NCI-H1105 (cell line): Measurements from ENCODE around the gene DOCK9.
A peak's percentile ranks its signal among the peaks of the same experiment; 100 is the strongest.

Source experiments
- DNase-seq: peaks from one replicate; lab custom pipeline; 2025; lab: John Stamatoyannopoulos, UW

Gene DOCK9

DNA sequence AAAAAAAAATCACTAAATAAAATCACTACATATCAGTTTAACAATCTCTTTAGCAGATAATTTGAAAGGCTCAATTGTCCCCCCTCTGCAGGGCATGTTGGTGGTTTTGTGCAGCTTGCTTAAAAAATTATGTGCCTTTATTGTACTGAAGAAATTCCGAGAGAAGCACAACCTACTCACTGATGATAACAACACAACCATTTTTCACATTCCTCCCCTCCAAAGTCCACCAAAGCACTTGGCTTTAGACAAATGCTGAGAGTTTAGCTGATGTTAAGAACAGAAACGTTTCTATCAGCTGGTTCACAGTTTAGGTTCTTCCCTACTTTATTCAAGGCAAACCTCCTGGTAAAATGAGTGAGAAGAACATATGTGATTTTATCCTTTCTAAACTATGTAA, 923 bp downstream of the DOCK9 start:
- no peak for DNase-seq

DNA sequence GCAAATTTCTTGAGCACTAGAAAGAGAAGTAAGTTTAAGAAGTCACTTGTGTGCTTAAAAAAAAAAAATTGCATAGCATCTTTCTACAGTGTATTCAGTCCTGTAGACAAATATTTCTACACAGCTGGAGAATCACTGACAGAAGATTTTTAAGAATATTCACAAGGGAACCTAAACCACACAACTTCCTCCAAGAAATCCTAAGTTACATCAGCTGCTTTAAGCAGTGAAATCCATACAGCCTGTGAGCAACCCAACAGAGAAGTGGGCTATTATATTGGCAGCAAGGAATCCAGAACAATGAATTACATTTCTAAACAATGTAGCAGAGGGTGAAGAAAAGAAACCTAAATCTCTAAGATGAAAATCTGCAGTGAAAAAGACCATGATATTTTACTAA, 1.5 kb downstream of the DOCK9 start:
- no peak for DNase-seq

DNA sequence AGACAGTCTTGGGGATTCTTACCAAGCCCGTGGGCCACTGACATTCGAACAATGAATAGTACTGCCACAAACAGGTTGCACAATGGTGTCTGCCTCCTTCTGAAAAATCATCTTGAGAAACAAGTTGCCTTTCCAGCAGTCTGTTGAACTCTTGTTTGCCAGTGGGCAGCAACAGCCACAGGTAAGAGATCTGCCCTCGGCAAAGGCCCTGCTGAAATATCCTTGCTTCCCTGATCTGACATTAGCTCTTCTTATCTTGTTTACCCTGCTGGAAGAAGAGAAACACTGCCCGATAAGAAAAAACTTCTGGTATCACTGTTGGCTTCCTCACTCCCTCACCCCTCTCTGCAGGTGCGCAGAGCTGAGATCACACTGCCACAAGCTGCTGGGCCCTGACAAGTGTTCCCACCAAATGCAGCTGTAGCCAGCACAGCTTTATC, 2.0 kb downstream of the DOCK9 start:
- no peak for DNase-seq

DNA sequence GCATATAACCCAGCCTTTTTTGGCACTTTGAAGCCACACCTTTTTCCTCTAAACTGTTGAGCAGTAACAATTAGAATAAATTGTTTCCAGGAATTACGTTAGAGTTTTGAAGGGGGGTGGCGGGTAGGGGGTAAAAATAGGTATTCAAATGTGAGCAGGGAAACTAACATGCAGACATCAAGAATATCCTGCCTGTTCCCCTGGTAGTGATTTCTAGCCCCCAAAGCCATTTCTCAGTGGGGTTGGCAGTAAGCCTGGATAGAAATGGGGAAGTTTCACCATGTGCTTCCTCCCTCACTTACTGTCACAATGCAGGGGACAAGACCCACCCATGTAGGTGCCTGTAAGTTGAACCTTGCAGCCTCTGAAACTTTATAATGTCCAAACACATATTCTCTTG, 3.8 kb downstream of the DOCK9 start:
- no peak for DNase-seq

DNA sequence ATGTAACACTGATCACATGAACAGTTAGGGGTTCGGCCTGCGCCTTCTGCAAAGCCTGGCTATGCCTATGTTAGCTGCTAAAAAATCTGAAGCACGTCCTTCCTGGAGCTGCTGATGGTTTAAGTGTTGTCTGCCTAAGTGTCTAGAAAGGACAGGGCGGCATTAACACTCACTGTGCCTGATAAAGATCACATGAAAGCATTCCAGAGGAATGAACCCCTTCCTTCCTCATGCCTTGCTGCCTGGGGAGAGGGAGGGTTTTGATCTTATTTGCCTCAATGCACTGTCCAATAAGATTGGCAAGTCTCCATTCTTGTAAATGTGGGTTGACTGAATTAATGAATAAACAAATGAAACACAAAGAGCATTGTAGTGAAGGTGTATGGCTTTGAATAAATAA, 5.2 kb downstream of the DOCK9 start:
- DNase-seq: no peak

DNA sequence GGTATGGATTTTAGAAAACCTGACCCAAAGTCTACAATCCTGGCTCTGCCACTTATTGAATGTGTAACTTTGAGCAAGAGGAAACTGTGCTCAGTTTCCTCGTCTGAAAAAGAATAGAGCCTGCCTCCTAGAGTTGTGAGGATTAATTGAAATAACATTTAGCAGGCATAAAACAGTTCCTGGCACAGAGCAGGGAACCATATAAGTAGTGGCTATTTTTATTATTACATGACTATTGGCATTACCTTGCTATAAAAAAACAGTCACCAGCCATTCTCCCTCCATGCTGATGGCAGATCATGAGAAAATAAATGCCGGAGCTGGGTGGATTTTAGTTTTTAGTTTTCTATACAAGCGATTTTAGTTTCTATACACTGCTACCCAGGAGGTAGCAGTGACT, 5.8 kb downstream of the DOCK9 start:
- no peak for DNase-seq

DNA sequence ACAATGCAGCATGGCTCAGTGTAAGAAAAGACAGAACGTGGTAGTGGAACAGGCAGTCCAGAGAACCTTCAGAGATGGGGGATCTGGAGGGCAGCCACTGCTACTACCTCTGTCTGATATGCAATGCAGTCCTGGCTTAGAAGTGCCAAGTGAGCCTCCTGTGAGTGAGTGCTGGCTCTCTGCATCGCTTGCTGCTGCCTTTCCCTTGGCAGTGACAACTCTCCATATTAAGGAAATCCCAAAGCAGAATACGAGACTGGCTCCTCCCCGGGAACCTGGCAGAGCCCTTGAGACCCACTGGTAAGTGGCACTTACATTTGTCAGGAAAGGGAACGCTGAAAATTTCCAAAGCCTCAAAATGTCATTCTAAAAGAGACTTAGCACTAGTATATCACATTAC, 7.5 kb downstream of the DOCK9 start:
- no peak for DNase-seq

DNA sequence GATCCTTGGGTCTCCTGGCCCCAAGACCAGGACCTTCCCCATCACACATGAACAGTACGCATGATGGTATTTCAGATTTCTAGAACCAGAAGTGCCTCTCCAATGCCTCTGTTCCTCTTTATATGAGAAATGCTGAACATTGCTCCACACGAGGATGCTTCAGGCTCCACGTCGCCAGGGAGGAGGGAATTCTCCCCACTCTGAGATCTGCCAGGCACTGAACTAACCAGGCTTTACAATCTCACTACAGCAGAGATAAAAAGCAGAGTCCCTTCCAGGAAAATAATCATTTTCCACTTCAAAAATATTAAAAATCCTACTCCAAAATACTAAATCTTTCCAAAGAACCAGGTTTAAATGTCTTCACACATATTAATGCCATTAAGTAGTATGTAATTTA, 10.4 kb downstream of the DOCK9 start:
- DNase-seq: no peak

DNA sequence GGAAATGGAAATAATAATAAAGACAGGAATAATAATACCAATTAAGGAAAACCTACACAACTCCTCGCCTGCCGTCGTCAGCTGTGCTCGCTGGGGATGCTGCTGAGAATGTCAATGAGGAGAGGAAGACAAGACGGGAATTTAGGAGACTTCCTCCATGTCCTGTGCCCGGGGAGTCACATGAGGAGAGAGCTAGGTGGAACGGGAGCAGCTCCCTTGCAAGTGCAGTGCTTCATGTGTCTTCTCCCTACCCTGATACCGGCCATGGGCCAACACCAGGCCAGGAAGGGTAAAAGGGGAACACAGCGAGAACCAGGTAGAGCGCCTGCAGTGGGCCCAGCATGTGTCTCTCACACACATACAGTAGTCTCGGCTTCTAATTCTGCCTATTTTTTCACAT, 11.8 kb downstream of the DOCK9 start:
- no peak for DNase-seq

DNA sequence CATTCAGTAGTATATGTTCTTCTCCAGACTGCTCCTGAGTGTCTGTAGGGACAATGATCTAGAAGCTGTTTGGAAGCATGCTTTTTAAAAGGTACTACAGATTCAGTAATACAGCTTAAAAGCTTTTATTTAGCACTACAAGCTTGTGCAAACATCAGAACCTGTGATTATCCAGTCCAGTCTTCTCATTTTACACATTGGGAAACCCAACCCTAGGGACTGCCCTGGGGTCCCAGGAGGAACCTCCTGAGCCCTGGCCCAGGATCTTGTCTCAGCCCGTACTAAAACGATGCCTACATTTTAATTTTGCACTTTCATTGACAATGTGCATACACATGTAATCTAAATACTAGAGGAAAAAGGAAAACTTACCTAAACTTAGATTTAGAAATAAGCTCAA, 12.5 kb downstream of the DOCK9 start:
- DNase-seq: no peak

DNA sequence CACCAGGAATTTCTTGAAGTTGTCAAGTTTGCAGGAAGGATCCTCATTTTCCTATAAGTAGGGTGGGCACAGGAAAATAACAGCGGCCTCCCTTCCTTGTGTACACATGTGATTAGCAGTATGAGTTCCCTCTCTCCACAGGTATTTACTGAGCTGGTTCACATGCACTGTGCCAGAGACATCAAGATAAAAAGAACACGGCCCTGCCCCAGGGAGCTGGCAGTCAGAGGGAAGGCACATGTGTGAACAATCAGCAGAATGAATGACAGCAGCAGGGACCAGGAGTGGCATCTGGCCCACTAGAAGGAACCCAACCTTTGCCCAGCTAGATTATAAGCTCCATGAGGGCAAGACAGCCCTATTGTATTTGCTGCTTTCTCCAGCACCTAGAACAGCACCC, 13.9 kb downstream of the DOCK9 start:
- DNase-seq: no peak

DNA sequence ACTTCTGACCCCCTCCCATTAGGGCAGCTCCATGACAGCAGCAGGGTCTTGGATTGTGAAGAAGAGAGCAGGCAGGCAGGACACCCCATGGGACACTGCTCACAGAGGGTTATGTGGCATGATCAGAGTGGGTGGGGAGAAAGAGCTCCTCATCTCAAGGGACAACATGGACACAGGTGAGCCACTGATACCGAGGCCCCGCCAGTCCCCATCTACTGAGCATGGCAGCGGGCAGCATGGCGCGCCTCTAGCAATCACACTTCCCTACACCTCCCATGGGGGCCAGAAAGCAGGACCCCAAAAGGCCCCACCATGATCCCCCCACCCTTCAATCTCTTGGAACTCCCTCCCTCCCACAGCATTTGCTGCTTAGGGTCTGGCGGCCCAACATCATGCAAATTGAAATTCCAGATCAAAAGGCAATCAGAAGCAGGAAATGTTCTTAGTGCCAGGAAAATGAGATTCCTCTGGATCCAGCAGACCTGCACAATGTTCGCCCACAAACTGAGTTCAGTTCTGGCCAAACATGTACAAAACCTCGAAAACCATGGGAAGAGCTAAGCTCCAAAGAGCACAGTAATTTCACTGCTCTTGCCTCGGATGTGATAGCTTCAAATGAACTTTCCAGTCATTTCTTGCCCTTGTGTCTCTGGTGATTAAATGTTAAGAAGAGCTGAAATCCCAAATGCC, 14.8 kb downstream of the DOCK9 start:
- DNase-seq: no peak

DNA sequence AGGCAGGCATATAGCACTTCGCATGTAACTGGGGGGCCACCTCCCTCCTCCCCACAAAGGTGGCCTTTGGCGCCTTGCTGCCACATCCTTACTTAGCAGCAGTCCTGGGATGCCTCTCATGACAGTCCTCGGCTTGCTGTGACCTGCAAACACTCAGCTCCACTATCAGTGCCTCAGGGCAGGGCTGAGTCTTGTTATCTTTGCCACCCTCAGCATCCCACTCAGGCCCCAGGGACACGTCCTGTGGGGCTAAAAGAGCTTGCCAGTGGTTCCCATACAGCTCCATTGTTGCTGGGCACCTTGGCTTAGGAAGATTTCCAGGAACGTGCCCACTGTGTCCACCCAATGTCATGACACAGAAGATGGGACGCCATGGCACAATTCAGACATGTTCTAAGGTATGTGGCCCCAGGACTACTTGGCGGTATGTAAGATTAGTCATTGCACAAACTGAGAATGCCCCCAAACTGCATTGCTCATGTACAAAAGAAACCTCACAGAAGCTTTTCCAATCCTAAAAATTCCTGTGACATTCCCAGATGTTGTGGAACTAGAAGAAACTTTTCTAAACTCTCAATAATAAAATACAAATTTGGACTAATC, 16.3 kb downstream of the DOCK9 start:
- no peak for DNase-seq

DNA sequence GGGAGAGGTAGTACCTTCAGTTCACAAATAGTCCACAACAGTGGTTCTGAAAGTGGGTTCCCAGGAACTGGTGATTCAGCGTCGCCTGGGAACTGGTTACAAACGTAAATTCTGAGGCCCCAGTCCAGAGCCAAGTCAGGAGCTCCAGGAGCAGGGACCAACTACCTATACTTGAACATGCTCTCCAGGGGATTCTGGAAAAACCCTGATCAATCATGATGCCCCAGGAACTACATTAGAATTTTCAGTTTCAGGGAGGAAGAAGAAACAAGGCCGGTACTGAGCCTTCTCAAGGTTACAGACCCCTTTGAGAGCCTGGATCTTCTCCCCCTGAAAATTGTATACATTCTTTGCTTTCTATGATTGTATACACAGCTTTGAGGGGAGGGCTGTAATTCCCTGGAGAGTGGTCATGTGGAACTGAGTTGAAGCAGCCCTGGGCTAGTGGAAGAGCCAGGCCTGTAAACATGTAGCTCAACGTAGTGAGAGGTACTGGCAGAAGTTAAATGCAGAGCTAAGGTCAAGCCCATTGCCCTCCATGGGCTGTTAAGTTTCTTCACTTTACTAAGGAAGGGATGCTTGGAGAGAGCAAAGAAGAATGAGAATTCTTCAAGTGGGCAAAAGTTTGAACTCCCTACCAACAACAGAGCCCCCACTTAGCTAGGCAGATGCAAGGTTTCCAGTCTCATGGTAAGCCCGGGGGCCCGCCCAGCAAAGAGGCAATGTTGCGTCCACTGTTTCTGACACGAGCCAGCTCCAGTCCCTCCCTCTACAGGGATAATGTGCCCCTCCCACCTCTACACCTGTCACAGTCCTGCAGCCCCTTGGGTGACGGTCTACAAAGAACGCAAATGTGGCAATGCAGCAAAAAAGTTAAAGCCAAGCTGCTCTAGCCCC, 17.0 kb downstream of the DOCK9 start:
- DNase-seq: no peak

DNA sequence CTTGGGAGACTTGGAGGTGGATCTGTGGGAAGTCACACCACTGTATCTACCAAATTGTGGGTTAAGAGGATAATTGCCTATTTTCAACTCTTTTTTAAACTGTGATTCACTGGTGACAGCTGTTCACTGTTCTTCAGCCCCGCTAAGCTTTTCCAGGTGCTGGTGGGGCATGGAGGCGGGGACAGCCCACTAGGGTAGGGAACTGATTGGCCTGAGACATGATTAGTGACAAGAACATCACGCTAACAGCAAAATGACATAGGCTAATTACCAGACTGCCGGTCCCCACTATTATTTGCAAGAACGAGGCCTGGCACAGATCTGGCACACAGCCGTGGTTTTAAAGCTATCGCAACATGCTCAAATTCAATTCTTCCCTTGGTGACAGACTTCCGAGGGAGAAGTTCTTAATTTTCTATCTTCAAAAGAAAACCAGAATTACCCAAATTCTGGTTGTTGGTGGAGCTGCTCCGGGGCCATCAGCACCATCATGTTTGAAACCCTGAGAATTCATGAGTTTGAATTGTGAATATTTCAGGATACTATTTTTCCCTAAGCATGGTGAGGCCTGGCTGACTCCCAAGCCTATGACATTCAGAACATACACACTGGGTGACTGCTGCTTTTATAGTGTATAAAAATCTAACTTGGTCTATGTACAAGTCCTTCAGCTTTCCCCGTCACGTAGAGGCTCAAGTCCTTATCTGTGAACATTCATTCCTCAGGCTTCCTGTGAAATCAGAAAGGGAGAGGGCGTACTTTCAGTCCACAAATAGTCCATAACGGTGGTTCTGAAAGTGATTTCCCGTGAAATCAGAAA, 17.9 kb downstream of the DOCK9 start:
- DNase-seq: peak; percentile 72

DNA sequence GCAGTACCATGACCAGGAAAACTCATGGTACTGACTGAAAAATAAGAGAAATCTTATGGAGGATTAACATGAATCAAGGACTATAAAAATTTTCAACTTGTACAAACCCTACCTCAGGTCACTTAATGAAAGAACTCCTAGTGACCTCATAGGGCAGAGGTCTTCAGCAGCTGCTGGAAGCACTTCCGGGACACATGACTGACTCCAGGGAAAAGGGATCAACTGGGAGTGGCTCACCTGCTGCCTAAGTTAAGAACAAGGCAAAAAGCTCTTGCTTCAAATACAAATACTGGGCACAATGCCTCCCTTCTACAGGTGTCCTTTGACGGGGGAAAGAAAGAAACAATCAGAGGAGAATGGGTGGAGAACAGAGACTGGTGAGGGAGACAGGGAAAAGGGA, 18.6 kb downstream of the DOCK9 start:
- peak; percentile 30 for DNase-seq

DNA sequence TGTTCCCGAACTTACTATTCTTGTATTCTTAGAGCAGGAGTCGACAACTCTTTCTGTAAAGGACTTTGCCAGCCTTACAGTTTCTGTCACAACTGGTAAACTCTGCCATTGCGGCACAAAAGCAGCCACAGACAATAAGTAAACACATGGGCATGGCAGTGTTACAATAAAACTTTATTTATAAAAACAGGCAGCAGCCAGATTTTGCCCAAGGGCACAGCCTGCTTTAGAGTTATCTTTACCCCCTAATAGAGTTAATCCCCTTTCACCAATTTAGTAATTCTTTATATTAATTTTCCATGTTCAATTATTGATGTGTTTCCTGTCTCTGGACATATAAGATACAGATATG, 19.4 kb downstream of the DOCK9 start:
- DNase-seq: no peak

DNA sequence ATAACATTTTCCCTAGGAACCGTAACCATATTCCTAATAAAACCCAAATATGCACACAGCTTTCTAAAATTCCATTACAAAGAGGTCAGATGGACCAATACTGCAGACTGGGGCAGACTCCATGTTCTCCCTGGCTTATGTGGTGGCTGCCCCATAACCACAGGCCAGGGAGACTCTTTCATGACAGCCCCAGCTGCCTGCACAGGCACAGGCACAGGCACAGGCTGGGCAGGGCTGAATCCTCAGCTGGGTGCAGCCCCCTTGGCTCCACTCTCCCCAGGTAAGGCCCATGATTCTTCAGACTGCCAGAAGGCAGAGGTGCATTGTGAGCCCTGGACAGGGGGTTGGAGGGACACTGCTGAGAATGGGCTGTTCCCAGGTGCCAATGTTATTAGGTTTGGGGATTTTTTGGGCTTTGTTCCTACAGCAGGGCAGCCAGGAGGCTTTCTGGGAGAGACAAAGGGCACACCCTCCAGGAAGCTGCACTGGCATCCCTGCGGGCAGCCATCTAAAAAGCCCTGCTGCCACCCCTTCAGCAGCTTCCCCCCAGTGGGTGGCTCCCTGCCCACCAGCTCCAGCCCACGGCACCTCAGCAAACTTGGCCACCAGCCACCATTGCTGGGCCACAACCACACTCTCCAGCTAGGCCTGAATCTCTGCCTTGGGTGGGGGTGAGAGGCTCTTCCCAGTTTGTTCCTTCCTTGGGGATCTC, 20.0 kb downstream of the DOCK9 start:
- DNase-seq: no peak

DNA sequence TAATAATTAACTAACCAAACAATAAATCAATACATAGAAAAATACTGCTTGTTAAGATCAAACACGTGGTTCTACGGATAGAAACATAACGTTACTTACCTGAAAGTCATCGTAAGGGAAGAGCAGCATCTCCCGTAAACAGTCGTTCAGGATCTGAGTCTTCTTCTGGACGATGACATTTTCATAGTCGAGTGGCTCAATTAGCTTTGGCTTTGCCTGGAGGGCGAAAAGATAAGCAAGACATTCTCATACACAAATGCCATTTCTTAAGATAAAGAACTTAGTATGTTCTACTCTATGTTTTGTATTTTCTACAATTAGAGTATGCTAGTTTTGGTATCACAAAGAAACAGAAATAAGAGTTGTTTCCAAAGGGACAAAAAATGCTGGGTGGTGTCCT, 22.5 kb downstream of the DOCK9 start:
- no peak for DNase-seq

DNA sequence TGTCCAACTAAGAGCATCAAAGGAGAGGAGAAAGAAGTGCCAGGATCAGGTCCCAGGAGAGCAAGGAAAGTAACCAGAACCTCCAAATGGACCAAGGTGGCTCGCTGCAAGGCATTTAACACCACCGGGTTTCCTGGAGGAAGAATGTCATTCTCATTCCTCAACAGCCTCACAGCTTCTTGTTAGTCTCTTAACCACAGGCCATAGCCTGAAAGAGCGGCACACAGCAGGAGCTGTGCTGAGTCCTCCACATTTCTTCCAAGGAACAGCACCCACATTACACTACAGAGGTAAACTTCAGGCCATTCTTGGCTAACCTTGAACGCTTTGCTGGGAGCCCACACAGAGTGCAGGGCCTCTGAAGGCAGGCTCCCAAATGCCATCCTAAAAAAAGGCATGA, 23.6 kb downstream of the DOCK9 start:
- DNase-seq: no peak

DNA sequence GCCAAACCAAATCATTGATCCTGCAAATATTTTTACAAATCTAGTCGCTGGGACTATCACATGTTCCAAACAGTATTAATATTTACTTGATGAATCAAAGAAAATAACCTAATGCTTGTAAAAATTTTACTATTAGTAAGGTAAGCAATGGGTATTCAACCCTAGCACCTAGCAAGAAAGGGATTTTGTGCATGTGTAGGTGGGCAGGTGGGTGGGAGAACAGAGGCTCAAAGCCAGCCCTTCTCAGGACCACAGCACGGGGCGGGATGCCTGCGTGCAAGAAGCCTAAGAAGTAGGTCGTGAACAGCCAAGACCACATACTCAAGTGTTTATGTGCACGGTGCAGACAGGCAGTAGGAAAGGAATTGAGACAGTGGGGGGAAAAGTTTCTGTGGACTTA, 26.6 kb downstream of the DOCK9 start:
- no peak for DNase-seq

DNA sequence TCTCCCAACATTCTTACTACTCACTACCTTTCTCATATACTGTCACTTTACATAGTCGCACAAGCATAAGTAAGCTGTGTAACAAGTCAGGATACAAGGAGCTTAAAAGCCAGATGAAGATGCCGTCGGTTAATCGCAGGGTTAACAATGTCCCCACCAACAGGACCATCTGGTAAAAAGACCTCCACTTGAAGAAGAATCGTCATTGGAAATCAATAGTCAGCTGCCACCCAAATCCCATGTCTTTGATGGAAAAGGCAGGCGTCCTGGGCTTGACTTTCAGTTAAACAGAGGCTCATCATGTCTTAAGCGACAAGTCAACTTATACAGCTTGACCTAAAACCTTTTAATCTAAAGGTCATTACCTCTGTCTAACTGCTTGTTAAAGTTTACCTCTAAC, 27.2 kb downstream of the DOCK9 start:
- DNase-seq: no peak
